ENCODE measurements around the gene HDAC4.

DNA sequence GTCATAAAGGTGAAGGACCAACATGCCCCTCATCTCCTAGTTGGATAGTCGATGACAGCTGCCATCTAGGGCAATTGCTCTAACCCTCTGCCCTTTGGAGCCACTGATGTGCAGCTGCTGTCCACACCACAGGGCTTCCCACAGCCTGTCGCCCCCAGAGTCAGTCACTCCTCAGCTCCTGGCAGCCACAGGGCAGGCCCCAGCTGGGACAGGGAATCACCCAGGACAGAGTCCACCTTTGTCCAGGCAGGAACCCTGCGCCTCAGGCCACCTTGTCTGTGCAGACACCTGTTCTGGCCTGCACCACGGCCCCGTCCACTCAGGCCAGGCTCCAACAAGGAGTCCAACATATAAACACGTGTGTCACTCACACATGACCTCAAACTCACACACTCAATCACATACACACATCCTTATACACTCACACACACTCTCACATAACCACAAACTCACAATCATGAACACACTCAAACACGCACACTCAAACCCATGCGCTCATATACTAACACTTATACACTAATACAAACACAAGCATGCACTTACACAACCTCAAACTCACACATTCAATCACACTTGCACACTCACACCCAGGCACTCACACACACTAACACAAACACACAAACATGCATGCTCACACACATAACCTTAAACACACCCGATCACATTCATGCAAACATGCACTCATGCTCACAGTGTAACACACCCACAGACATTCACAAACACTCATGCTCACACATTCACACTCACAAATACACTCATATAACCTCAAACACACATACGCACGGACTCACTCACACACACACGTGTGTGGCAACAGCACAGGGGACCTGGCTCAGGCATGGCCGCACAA lies 29.7 kb downstream of the HDAC4 start:
- no peak for TF ChIP-seq NFIC (IDR thresholded peaks at IDR 0.05)
- TF ChIP-seq CEBPB (IDR thresholded peaks at IDR 0.05) = no peak
- TF ChIP-seq EP300 (IDR thresholded peaks at IDR 0.05; ENCODE audit: borderline replicate concordance) = no peak
- TF ChIP-seq CREB1 (IDR thresholded peaks at IDR 0.05; ENCODE audit: low read depth) = no peak
- TF ChIP-seq, protein P1, sequence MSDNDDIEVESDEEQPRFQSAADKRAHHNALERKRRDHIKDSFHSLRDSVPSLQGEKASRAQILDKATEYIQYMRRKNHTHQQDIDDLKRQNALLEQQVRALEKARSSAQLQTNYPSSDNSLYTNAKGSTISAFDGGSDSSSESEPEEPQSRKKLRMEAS (IDR thresholded peaks at IDR 0.05) = no peak
- TF ChIP-seq TAF1 (IDR thresholded peaks at IDR 0.05; ENCODE audit: low read depth) = no peak
- TF ChIP-seq TEAD4 (IDR thresholded peaks at IDR 0.05) = no peak
- TF ChIP-seq EGR1 (IDR thresholded peaks at IDR 0.05) = no peak

Measured in Ishikawa (cell line).